ENCODE data around the gene OSBPL8.

DNA sequence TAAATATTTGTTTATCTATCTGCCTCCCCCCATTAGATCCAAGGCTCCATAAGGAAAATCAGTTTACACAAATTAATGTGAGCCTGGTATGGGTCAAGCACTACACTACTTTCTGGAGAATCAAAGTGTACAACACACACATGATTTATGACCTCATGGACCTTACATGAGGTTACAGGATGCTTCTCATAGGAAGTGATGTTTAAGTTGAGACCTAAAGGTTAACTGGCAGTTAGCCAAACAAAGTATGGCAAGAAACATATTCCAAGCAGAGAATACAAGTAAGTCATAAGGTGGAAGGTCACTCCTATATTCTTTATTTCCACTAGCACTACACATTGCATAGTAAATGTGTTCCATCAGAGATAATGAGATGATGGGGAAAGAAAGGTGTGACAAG is 39.2 kb downstream of the OSBPL8 start:
- TF ChIP-seq POLR2A (IDR thresholded peaks at IDR 0.05; ENCODE audit: low read depth, low read length) (no peak), SPI1 (IDR thresholded peaks at IDR 0.05; ENCODE audit: low read depth, low read length) (no peak), POLR2AphosphoS5 (IDR thresholded peaks at IDR 0.05; ENCODE audit: low read depth, low read length) (no peak), PAX5 (IDR thresholded peaks at IDR 0.05; ENCODE audit: insufficient read depth, low read length, severe bottlenecking) (no peak)

All from GM12891 (cell line).